Measurements from ENCODE around the gene ZMIZ1. TPM values are rescaled to one million over a fixed set of nuclear protein-coding genes. Genes with fewer than 3 reads are reported as not detected.
A peak's percentile ranks its signal among the peaks of the same experiment; 100 is the strongest.

The ZMIZ1 gene
- 4.6 TPM for polyA plus RNA-seq

DNA sequence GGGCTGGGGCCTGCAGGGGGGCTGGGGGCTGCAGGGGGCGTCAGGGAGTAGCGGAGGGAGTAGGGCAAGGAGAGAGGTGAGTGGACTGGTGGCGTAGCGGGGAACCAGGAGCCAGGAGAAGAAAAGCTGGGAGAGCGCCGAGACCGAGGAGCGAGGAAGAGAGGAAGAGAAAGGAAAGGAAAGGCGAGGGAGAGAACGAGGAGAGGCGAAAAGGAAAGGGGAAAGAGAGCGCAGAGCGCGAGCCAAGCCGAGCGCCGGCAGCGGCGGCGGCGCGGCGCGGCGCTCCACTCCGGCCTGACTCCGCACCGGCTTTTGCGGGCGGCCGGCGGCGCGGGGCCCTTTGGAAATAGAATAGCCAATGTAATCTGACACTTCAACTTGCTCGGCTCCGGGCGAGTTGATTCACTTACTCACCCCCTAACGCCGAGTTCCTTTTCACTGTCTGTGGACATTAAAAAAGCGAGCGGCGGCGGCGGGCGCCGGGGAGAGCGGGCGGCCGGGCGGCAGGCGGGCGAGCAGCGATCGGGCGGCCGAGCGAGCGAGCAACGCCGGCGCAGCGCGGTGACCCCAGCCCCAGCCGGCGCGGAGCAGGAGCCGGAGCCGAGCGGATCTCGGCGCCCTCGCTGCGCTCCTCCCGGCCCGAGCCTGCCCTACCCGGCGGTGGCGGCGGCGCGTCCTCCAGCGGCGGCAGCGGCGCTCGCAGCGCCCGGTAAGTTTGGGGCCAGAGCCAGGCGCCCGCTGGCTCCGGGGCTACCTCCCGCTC, at the start of gene ZMIZ1:
Gene ZMIZ1 (plus strand): TSS at position 405 of the 763 bp plus-strand sequence. CDS start 132,667 bp downstream, outside the sequence.
- Mint-ChIP-seq H3K4me1 (peaks cover 5 to 9% (median 7%) of the 10 kb centered on the region in 3 donors), H3K4me3 (peak within 1 kb of the TSS; percentile 89 to 100 (median 97)), H3K27me3 (peaks cover 26% of the 10 kb centered on the region), H3K36me3 (no peaks in the 10 kb centered on the region), H3K9me3 (no peaks in the 10 kb centered on the region), H3K27ac (peak within 1 kb of the TSS; percentile 70 to 96 (median 81))

GRCh38 chr10:79019441-79020014, 49.2 kb upstream of the ZMIZ1 start:
- H3K4me3 Mint-ChIP-seq: no peak overlapping the region
- peaks cover 1 to 7% (median 2%) of the 10 kb centered on the region in 3 donors for H3K9me3 Mint-ChIP-seq
- H3K27ac Mint-ChIP-seq: no peak overlapping the region
- H3K4me1 Mint-ChIP-seq: peaks cover 3 to 8% (median 3%) of the 10 kb centered on the region in 3 donors
- H3K36me3 Mint-ChIP-seq: no peaks in the 10 kb centered on the region
- peaks cover 9% of the 10 kb centered on the region for H3K27me3 Mint-ChIP-seq

DNA sequence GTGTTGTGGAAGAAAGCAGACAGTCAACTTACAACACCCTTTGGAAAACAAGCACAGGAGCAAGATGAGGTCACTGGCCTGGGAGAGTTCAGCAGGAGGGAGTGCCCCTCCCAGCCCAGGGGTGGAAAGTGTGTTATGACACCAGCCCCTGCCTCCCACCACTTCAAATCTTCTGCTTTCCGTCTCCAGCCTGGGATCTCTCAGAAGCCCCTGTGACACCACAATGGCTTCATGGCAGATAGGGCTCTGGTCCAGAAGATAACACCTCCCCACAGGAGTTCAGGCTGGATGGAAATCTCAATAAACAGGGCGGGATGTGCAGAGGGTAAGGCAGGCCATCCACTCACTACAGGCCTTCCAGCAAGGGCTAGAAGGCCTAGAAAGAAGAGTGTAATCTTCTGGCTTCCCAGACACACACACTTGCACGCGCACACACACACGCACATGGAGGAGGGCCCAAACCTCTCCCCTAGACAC, 48.7 kb upstream of the ZMIZ1 start:
- H3K36me3 Mint-ChIP-seq: no peaks in the 10 kb centered on the region
- H3K4me3 Mint-ChIP-seq: no peak overlapping the region
- peak overlapping the region in 1 of 3 donors; percentile 50 for H3K27ac Mint-ChIP-seq
- peaks cover 1 to 7% (median 2%) of the 10 kb centered on the region in 3 donors for H3K9me3 Mint-ChIP-seq
- H3K4me1 Mint-ChIP-seq: peaks cover 3 to 8% (median 3%) of the 10 kb centered on the region in 3 donors
- peaks cover 9% of the 10 kb centered on the region for H3K27me3 Mint-ChIP-seq

DNA sequence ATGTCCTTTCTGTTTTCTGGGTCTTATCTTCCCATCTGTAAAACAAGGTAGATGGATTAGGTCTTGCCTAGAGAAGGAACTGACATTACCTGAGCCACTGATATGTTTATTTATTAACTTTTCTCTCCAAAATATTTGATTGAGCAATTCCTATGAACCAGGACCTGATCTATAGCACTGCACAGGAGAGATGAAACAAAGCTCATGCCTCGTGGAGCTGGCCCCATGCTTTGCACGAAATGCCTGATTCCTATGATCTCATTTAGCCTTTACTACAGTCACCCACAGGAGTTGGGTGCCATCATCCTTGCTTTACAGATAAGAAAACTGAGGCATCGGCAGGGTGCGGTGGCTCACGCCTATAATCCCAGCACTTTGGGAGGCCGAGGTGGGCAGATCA, 48.2 kb upstream of the ZMIZ1 start:
- H3K9me3 Mint-ChIP-seq: peaks cover 1 to 7% (median 2%) of the 10 kb centered on the region in 3 donors
- H3K27me3 Mint-ChIP-seq: peaks cover 9% of the 10 kb centered on the region
- peaks cover 3 to 8% (median 3%) of the 10 kb centered on the region in 3 donors for H3K4me1 Mint-ChIP-seq
- H3K27ac Mint-ChIP-seq: no peak overlapping the region
- no peaks in the 10 kb centered on the region for H3K36me3 Mint-ChIP-seq
- no peak overlapping the region for H3K4me3 Mint-ChIP-seq

- H3K36me3 Mint-ChIP-seq: no peaks in the 10 kb centered on the region
- H3K27ac Mint-ChIP-seq: peak overlapping the region in 1 of 3 donors; percentile 14
Observed at GRCh38 chr10:79021331-79021907, 47.3 kb upstream of the ZMIZ1 start.

DNA sequence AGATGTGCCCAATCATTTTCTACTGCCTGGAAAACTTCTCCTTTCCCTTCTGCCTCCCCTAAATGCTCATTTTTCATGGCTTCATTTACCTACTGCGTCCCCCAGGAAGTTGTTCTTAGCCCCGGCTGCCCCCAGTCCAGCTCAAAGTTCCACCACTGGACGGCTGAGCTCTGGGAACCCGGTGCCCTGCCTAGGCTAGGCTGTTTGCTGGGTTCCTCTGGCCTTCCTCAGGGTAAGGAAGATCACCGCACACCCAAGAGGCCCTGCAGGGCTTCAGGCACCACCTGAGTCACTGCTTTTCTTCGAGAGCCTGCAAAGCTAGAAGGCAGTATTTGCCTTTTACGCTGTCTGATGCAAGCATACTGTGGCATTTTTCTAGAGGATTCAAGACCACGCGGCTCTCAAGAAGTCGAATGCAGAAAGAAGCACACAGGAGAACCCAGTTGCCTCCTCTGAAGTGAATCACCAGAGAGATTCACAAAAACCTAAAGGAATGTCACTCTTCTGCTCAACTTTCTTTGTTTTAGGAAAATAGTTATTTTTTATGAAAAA, 46.7 kb upstream of the ZMIZ1 start:
- peaks cover 14% of the 10 kb centered on the region for H3K27me3 Mint-ChIP-seq
- peaks cover 3 to 9% (median 3%) of the 10 kb centered on the region in 3 donors for H3K4me1 Mint-ChIP-seq
- H3K27ac Mint-ChIP-seq: peak overlapping the region in 1 of 3 donors; percentile 14

More at GRCh38 chr10:79021331-79021907, 47.3 kb upstream of the ZMIZ1 start:
- peaks cover 1 to 7% (median 2%) of the 10 kb centered on the region in 3 donors for H3K9me3 Mint-ChIP-seq
- H3K27me3 Mint-ChIP-seq: peaks cover 10% of the 10 kb centered on the region
- H3K4me3 Mint-ChIP-seq: no peak overlapping the region
- peaks cover 3 to 8% (median 3%) of the 10 kb centered on the region in 3 donors for H3K4me1 Mint-ChIP-seq

DNA sequence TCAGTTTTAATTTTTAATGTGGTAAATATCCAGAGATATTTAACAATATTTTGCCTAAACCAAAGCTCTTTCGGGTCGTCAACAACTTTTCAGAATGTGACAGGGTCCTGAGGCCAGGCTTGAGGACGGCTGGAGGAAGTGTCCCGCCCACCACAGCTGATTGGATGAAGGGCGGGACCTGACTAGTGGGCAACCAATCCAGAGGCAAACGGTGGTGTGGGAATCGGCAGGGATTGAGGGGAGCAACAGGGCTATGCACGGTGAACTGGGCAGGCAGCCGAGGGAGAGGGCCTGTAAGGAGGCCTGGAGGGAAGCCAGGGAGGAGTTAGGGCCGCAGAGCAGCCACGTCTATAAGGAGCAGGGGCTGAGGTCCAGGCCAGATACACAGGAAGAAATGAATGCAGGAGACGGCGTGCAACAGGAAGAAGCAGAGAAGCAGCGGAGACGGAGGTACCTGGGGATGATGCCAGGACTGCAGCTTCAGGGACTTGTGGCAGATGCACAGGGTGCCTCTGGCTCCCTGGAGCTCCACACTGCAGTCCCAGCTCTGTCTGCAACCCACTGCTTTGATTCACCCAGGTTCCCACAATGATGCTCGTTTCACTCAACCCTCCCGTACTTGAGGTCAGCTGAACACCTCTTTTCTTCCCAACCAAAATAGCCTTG, 46.1 kb upstream of the ZMIZ1 start:
- Mint-ChIP-seq H3K27me3 (peaks cover 14% of the 10 kb centered on the region), H3K4me1 (peaks cover 3 to 12% (median 3%) of the 10 kb centered on the region in 3 donors), H3K4me3 (peak overlapping the region; percentile 27 to 95 (median 80)), H3K9me3 (peaks cover 0 to 5% (median 0%) of the 10 kb centered on the region in 3 donors), H3K36me3 (peaks cover 2% of the 10 kb centered on the region), H3K27ac (peak overlapping the region in 1 of 3 donors; percentile 81)

More for the DNA sequence above, 46.7 kb upstream of the ZMIZ1 start:
- Mint-ChIP-seq H3K9me3 (peaks cover 1 to 7% (median 2%) of the 10 kb centered on the region in 3 donors), H3K4me3 (peak overlapping the region in 1 of 4 donors; percentile 52), H3K36me3 (peaks cover under 1% of the 10 kb centered on the region)

DNA sequence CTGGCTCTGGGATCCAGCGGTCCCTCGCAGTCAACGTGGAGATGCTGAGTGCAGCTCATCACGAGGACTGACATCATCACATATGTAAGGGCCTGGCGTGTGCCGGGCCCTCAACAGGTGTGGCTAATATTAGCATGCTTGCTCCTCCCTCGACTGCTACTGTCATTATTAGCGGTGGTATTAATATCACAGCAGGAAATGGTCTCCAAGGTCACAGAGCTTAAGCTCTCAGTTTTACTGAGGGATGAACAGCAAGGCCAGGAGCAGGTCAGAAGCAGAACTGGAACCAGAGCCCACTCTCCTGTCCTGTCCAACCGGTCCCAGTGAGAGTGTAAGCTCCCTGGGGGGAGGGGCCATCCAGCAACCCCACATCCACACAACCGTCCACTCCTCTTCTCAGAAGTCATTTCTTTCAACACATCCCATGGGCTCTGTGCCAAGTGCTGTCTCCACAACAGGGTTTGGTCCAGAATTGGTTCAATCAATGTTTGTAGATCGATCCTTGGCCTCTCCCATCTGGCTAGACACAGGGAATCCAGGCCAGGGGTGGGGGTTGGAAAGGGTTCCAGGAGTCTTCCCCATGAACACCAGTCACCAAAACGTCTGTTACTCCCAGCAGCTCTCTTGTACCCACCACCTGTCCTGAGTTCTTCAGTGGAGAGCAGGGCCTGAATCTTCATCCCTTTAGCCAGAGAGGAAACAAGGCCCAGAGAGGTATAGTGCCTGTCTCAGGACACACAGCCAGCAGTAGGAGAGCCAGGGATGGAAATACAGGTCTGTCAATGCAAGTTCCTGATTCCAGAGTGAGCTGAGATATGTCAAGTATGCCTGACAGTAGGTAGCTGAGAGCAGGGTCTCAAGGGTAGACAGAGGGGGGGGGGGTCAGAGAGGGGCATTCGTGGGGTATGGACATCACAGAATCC, 45.3 kb upstream of the ZMIZ1 start:
- peak overlapping the region in 1 of 3 donors; percentile 81 for H3K27ac Mint-ChIP-seq
- H3K36me3 Mint-ChIP-seq: peaks cover 2% of the 10 kb centered on the region
- peak overlapping the region; percentile 27 to 95 (median 80) for H3K4me3 Mint-ChIP-seq
- peaks cover 3 to 14% (median 3%) of the 10 kb centered on the region in 3 donors for H3K4me1 Mint-ChIP-seq
- H3K27me3 Mint-ChIP-seq: peaks cover 18% of the 10 kb centered on the region
- H3K9me3 Mint-ChIP-seq: no peaks in the 10 kb centered on the region

GRCh38 chr10:79024296-79024695, 44.5 kb upstream of the ZMIZ1 start:
- H3K27ac Mint-ChIP-seq: no peak overlapping the region
- no peak overlapping the region for H3K4me3 Mint-ChIP-seq

DNA sequence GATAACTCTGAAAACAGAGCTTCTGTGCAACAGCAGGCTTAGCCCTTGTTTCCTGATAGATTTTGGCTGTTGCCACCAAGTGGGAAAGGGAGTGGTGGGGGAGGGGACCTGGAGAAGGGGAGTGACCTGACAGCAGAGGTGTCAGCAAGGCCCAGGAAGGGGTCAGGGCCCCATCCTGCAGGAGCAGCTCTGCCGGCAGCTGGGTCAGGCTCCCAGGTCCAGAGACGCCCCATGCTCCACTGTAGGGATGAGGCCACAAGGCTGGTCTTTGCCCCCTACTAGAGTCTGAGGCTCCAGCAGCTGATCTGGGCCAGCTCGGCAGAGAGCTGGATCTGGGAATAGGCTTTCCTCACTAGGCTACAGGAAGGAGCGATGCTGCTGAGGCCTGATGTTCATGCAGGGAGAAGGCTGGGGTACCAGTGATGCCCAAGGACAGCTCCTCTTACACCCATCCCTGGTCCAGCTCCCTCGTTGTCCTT, 44.0 kb upstream of the ZMIZ1 start:
- Mint-ChIP-seq H3K4me3 (no peak overlapping the region), H3K27me3 (peaks cover 18% of the 10 kb centered on the region), H3K27ac (no peak overlapping the region), H3K36me3 (peaks cover 2% of the 10 kb centered on the region), H3K9me3 (no peaks in the 10 kb centered on the region), H3K4me1 (peaks cover 3 to 14% (median 3%) of the 10 kb centered on the region in 3 donors)

More at GRCh38 chr10:79024296-79024695, 44.5 kb upstream of the ZMIZ1 start:
- peaks cover 18% of the 10 kb centered on the region for H3K27me3 Mint-ChIP-seq
- H3K9me3 Mint-ChIP-seq: no peaks in the 10 kb centered on the region
- peaks cover 3 to 14% (median 3%) of the 10 kb centered on the region in 3 donors for H3K4me1 Mint-ChIP-seq
- peaks cover 2% of the 10 kb centered on the region for H3K36me3 Mint-ChIP-seq

DNA sequence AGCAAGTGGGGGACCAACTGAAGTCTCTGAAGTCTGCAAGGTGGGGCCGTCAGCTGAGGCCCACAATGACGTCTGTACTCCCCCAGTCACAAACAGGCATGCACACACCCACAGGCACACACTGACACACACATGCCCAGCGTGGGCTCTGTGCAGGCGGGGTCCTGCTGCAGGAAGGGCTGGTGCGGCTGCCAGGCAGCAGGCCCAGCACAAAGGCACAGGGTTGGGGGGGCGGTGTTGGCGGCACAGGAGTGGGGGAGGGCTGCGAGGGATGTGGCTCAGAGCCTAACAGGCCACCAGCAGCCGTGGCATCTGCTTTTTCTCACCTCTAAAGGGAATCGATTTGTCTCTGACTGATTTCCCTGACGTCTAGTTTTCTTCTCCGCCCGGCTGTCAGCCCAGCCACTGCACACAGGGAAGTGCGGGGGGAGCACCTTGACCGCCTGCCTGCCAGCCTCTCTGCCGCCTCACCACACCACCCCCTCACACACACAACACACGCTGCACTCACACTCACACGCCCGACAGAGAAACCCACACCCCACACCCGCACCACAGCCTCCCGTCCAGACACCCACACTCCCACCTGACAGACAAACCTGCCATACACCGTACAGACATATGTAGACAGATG, 43.5 kb upstream of the ZMIZ1 start:
- H3K9me3 Mint-ChIP-seq: no peaks in the 10 kb centered on the region
- no peak overlapping the region for H3K4me3 Mint-ChIP-seq
- H3K36me3 Mint-ChIP-seq: peaks cover 2% of the 10 kb centered on the region
- H3K27ac Mint-ChIP-seq: no peak overlapping the region
- peaks cover 3 to 14% (median 3%) of the 10 kb centered on the region in 3 donors for H3K4me1 Mint-ChIP-seq
- peaks cover 21% of the 10 kb centered on the region for H3K27me3 Mint-ChIP-seq

DNA sequence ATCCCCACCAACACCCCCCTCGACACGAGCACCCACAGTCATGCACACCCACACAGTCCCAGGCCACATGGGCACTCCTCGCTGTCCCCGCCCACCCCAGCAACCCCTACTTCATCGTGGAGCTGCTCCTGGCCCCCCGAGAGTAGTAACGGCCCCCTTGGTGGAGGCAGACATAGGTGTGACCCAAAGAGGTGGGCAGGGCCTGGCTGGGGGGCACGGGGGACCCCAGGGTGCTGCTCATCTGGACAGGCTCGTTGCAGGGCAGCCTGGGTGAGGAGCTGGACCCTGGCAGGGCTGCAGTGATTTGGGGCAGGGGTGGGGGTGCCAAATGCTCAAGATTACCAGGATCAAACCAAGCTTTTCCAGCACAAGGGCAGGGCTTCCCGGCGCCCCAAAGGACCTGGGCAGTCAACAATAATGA, 42.4 kb upstream of the ZMIZ1 start:
- no peaks in the 10 kb centered on the region for H3K9me3 Mint-ChIP-seq
- peaks cover 2% of the 10 kb centered on the region for H3K36me3 Mint-ChIP-seq
- no peak overlapping the region for H3K27ac Mint-ChIP-seq
- peak overlapping the region in 1 of 4 donors; percentile 34 for H3K4me3 Mint-ChIP-seq
- H3K4me1 Mint-ChIP-seq: peaks cover 3 to 14% (median 3%) of the 10 kb centered on the region in 3 donors
- H3K27me3 Mint-ChIP-seq: peaks cover 19% of the 10 kb centered on the region

DNA sequence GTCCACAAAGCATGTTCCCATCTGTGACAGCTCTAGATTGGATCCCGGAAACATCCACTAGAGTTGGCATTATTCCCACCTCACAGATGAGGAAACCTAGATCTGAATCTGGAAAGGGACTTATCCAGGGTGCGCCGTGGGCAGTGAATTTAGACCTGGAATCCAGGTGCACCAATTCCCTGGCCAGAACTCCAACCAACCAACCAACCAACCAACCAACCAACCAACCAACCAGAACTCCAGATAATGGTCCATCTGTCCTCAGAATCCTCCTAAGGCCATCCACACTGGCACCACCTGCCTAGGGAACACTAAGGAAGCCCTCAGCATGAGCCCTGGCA, 42.0 kb upstream of the ZMIZ1 start:
- H3K27me3 Mint-ChIP-seq: peaks cover 18% of the 10 kb centered on the region
- H3K4me1 Mint-ChIP-seq: peaks cover 3 to 14% (median 3%) of the 10 kb centered on the region in 3 donors
- H3K36me3 Mint-ChIP-seq: peaks cover 2% of the 10 kb centered on the region
- no peaks in the 10 kb centered on the region for H3K9me3 Mint-ChIP-seq
- H3K27ac Mint-ChIP-seq: no peak overlapping the region
- H3K4me3 Mint-ChIP-seq: no peak overlapping the region

Measured in IgD-negative memory B cell (primary cell).